AG09309 (cell line): ENCODE measurements around the gene JDP2.
A peak's percentile ranks its signal among the peaks of the same experiment; 100 is the strongest.

ENCODE experiments used
- DNase-seq: peaks from one replicate; pipeline ENCODE4 v3.0.0-alpha.2; 2010; ENCODE audit warnings: low read depth
- H3K4me3 ChIP-seq: 2 replicates; pipeline ENCODE4 v1.5.1; 2011; ENCODE audit warnings: mild to moderate bottlenecking, low read depth, low read length, moderate library complexity; ENCODE audit not compliant: control insufficient read depth
- CTCF ChIP-seq: IDR thresholded peaks from 2 replicates; pipeline ENCODE4 v1.5.1; 2011; ENCODE audit warnings: mild to moderate bottlenecking, low read depth, low read length, inconsistent platforms; ENCODE audit not compliant: insufficient read depth, control insufficient read depth; ENCODE audit errors: missing control alignments

The JDP2 gene

GRCh38 chr14:75440733-75441477 is 13.1 kb downstream of the JDP2 start:
- peak; percentile 74 for DNase-seq

GRCh38 chr14:75441728-75442127 is 13.9 kb downstream of the JDP2 start:
- DNase-seq, result no peak
- no peak overlapping the region for H3K4me3 ChIP-seq
- no peak for TF ChIP-seq CTCF

More at GRCh38 chr14:75440733-75441477, 13.1 kb downstream of the JDP2 start:
- H3K4me3 ChIP-seq, result no peak overlapping the region
- no peak for TF ChIP-seq CTCF

- H3K4me3 ChIP-seq, result no peak overlapping the region
- TF ChIP-seq CTCF, result no peak
- DNase-seq, result no peak
Measured at GRCh38 chr14:75442166-75442565, 14.3 kb downstream of the JDP2 start.

GRCh38 chr14:75442642-75443041 is 14.8 kb downstream of the JDP2 start:
- no peak for TF ChIP-seq CTCF
- DNase-seq, result peak; percentile 62
- H3K4me3 ChIP-seq, result no peak overlapping the region

GRCh38 chr14:75443203-75443969 is 15.6 kb downstream of the JDP2 start:
- no peak overlapping the region for H3K4me3 ChIP-seq
- TF ChIP-seq CTCF, result no peak
- no peak for DNase-seq

GRCh38 chr14:75445236-75445635 is 17.4 kb downstream of the JDP2 start:
- DNase-seq, result no peak
- TF ChIP-seq CTCF, result no peak
- H3K4me3 ChIP-seq, result no peak overlapping the region
